A549 (cell line): ENCODE data around the gene ITGBL1. TPM values are rescaled to one million over a fixed set of nuclear protein-coding genes. Genes with fewer than 3 reads are reported as not detected.

Experiments used
- ATAC-seq, 2 experiments: fragments of 200-7000 bp in 1 of 2; fragments of >200 bp in 1 of 2; cut with Nextera tagmentation in 1 of 2; cut with Tn5 transposase in 1 of 2; 3 replicates each; pipeline versions ENCODE4 v1.8.0 to v1.9.1; 2018 to 2020; ENCODE audit warnings: mild to moderate bottlenecking in 1 of 2, moderate library complexity in 1 of 2
- CTCF ChIA-PET: fragments of 300-600 bp; sonication (Branson Sonifier 250); formaldehyde crosslinking; extraction: SDS; loops from one replicate; lab custom pipeline; 2021; ENCODE audit warnings: antibody characterized with exemption, inconsistent platforms; lab: Yijun Ruan, JAX
- POLR2A ChIA-PET: fragments of 350-600 bp; formaldehyde crosslinking; extraction: SDS; loops from one replicate; lab custom pipeline; 2021; ENCODE audit warnings: antibody characterized with exemption, inconsistent platforms; lab: Yijun Ruan, JAX
- DNase-seq, 2 experiments: peaks; one replicate each; pipeline versions ENCODE4 v3.0.0 to v3.0.0-alpha.2; 2011 to 2016; ENCODE audit warnings: low read depth in 1 of 2, low spot score in 1 of 2
- FAIRE-seq: peaks from 2 replicates; lab custom pipeline; 2011; peaks lifted over from hg19 to GRCh38; lab: Jason Lieb, UNC
- H3K27ac ChIP-seq, 2 experiments: fragments of >200 bp; sonication (Bioruptor Twin); formaldehyde crosslinking; 3 replicates each; pipeline ENCODE4 v1.5.1; 2016 to 2017
- H3K4me1 ChIP-seq: fragments of >200 bp; sonication (Bioruptor Twin); formaldehyde crosslinking; 3 replicates; pipeline ENCODE4 v1.6.1; 2016
- H3K4me2 ChIP-seq: fragments of >200 bp; sonication (Bioruptor Twin); formaldehyde crosslinking; 3 replicates; pipeline ENCODE4 v1.6.1; 2016
- H3K4me3 ChIP-seq: fragments of >200 bp; sonication (Bioruptor Twin); formaldehyde crosslinking; 3 replicates; pipeline ENCODE4 v1.5.1; 2016
- H3K9me3 ChIP-seq: fragments of >200 bp; sonication (Bioruptor Twin); formaldehyde crosslinking; 3 replicates; pipeline ENCODE4 v1.6.1; 2016
- ATOH8 ChIP-seq: fragments of 250-450 bp; sonication (Bioruptor Pico); IDR thresholded peaks from 2 replicates; pipeline ENCODE4 v1.5.0; 2020; ENCODE audit warnings: low read depth, mild to moderate bottlenecking, moderate library complexity
- BCL3 ChIP-seq: fragments of >200 bp; sonication (Bioruptor Twin); formaldehyde crosslinking; IDR thresholded peaks from 3 replicates; pipeline ENCODE4 v1.6.1; 2016
- CBX2 ChIP-seq: fragments of 200-600 bp; sonication (generic); IDR thresholded peaks from 2 replicates; pipeline ENCODE4 v1.6.1; 2016; ENCODE audit warnings: low read depth, mild to moderate bottlenecking, borderline replicate concordance
- EHF ChIP-seq: fragments of 250-450 bp; sonication (Bioruptor Pico); IDR thresholded peaks from 2 replicates; pipeline ENCODE4 v1.5.0; 2020; ENCODE audit warnings: mild to moderate bottlenecking
- FOXS1 ChIP-seq: fragments of 250-450 bp; sonication (Bioruptor Pico); IDR thresholded peaks from 2 replicates; pipeline ENCODE4 v1.5.0; 2020; ENCODE audit warnings: mild to moderate bottlenecking, moderate library complexity
- HES2 ChIP-seq: fragments of >200 bp; sonication (Bioruptor Twin); formaldehyde crosslinking; IDR thresholded peaks from 2 replicates; pipeline ENCODE4 v1.6.1; 2016
- HMGXB4 ChIP-seq: fragments of 250-450 bp; sonication (Bioruptor Pico); IDR thresholded peaks from 2 replicates; pipeline ENCODE4 v1.5.0; 2021; ENCODE audit warnings: mild to moderate bottlenecking, moderate library complexity, borderline replicate concordance
- HOXA7 ChIP-seq: fragments of 250-450 bp; sonication (Bioruptor Pico); IDR thresholded peaks from 2 replicates; pipeline ENCODE4 v1.5.0; 2020; ENCODE audit warnings: mild to moderate bottlenecking, moderate library complexity
- HOXB13 ChIP-seq: fragments of 250-450 bp; sonication (Bioruptor Pico); IDR thresholded peaks from 2 replicates; pipeline ENCODE4 v1.5.0; 2020; ENCODE audit warnings: low read depth, mild to moderate bottlenecking, moderate library complexity
- KDM1A ChIP-seq: fragments of 200-600 bp; sonication (generic); IDR thresholded peaks from 2 replicates; pipeline ENCODE4 v1.6.1; 2016; ENCODE audit warnings: low read depth, mild to moderate bottlenecking
- KDM5A ChIP-seq: fragments of 200-600 bp; sonication (generic); IDR thresholded peaks from 2 replicates; pipeline ENCODE4 v1.6.1; 2016; ENCODE audit warnings: antibody characterized with exemption, mild to moderate bottlenecking
- MAZ ChIP-seq: fragments of 150-350 bp; IDR thresholded peaks from 2 replicates; pipeline ENCODE4 v1.6.1; 2014; ENCODE audit warnings: antibody characterized with exemption, low read depth, low read length, borderline replicate concordance
- NFE2L2 ChIP-seq: fragments of 150-350 bp; conservative IDR thresholded peaks from 2 replicates; pipeline ENCODE4 v1.6.1; 2014; ENCODE audit warnings: low read length
- NPAS2 ChIP-seq: fragments of 250-450 bp; sonication (Bioruptor Pico); IDR thresholded peaks from 2 replicates; pipeline ENCODE4 v1.8.0; 2022; ENCODE audit warnings: mild to moderate bottlenecking, moderate library complexity, borderline replicate concordance
- POLR2AphosphoS2 ChIP-seq: conservative IDR thresholded peaks from 2 replicates; pipeline ENCODE4 v1.6.1; 2012; ENCODE audit warnings: low read length, improper control_type of control experiment, inconsistent platforms
- RFX5 ChIP-seq: fragments of 450-650 bp; IDR thresholded peaks from 2 replicates; pipeline ENCODE4 v1.7.1; 2014; ENCODE audit warnings: antibody characterized with exemption, mild to moderate bottlenecking, moderate library complexity
- ZFP36 ChIP-seq: fragments of 450-650 bp; IDR thresholded peaks from 2 replicates; pipeline ENCODE4 v1.6.1; 2014; ENCODE audit warnings: borderline replicate concordance; ENCODE audit not compliant: partially characterized antibody
- WGBS: methylation state at CpG from one replicate; pipeline ENCODE4 v1.1.6; 2017; ENCODE audit errors: missing lambda C conversion rate; 5-methylcytosine and 5-hydroxymethylcytosine counted together
- polyA plus RNA-seq, 4 experiments: library from polyadenylated mRNA; depleted of rRNA in 3 of 4; stranded (reverse); fragments of >200 nt; fragmentation: RNase III in 1 of 4; extraction: RNeasy Plus Mini Kit Qiagen cat#74134 plus additional on column Dnase treatment in 1 of 4; gene quantifications; 2 replicates in 3 of 4; 3 replicates in 1 of 4; pipeline ENCODE4 v1.2.3, GENCODE V29; 2011 to 2017

The ITGBL1 gene
- polyA plus RNA-seq, 2 of the 4 experiments (the other 2 are of a cell fraction), result 0.40 to 1.3 TPM

GRCh38 chr13:101486708-101487437 is 34.4 kb downstream of the ITGBL1 start:
- H3K9me3 ChIP-seq, result no peaks in the 10 kb centered on the region
- no peaks in the 10 kb centered on the region for H3K4me1 ChIP-seq
- FAIRE-seq, result no peak
- POLR2A ChIA-PET, result no interaction called here
- CTCF ChIA-PET, result interaction anchor here (1.5 to 1.7 kb wide), 2 partner anchors 270 to 336 kb away, joined by 3 to 4 read pairs; no protein-coding TSS in a partner anchor
- no peak overlapping the region for H3K27ac ChIP-seq
- no peak overlapping the region for H3K4me2 ChIP-seq
- DNase-seq, result no peak
- ATAC-seq, result no peak
- no peak for TF ChIP-seq FOXS1 (CRISPR knock-in tag)
- TF ChIP-seq HMGXB4, result no peak
- no peak for TF ChIP-seq POLR2AphosphoS2
- TF ChIP-seq HOXB13 (CRISPR knock-in tag), result no peak
- TF ChIP-seq CBX2, result no peak
- TF ChIP-seq MAZ, result no peak
- TF ChIP-seq HOXA7 (CRISPR knock-in tag), result no peak
- TF ChIP-seq KDM5A, result no peak
- no peak for TF ChIP-seq NFE2L2
- TF ChIP-seq RFX5, result no peak
- WGBS, result 74% methylated on average over 1 of the region's 1 CpG
- no peak overlapping the region for H3K4me3 ChIP-seq

- Histone ChIP-seq H3K4me3 (no peak overlapping the region), H3K27ac (no peak overlapping the region), H3K9me3 (no peaks in the 10 kb centered on the region), H3K4me2 (no peak overlapping the region), H3K4me1 (no peaks in the 10 kb centered on the region)
- POLR2A ChIA-PET, result no interaction called here
- DNase-seq (no peak), ATAC-seq (no peak), FAIRE-seq (no peak)
- WGBS, result 92% methylated on average over 4 of the region's 4 CpGs
- no peak for TF ChIP-seq BCL3
- CTCF ChIA-PET, result interaction anchor here (1.5 to 1.8 kb wide), 3 partner anchors 270 to 343 kb away, joined by 3 to 6 read pairs (median 4); no protein-coding TSS in a partner anchor
These were observed 35.0 kb downstream of the ITGBL1 start for GRCh38 chr13:101487438-101487830.

GRCh38 chr13:101488734-101489133 is 36.3 kb downstream of the ITGBL1 start:
- WGBS, result 95% methylated on average over 1 of the region's 1 CpG
- H3K4me3 ChIP-seq, result no peak overlapping the region
- no peak overlapping the region for H3K4me2 ChIP-seq
- ATAC-seq, result no peak
- H3K27ac ChIP-seq, result no peak overlapping the region
- TF ChIP-seq KDM1A, result no peak
- no peak for TF ChIP-seq HES2
- TF ChIP-seq EHF (CRISPR knock-in tag), result no peak
- no peak for TF ChIP-seq NPAS2 (CRISPR knock-in tag)
- TF ChIP-seq ZFP36, result no peak
- TF ChIP-seq ATOH8, result no peak
- TF ChIP-seq, all 56 proteins: peak for 0
- ChIA-PET POLR2A (no interaction called here), CTCF (interaction anchor here (1.5 to 1.8 kb wide), 4 partner anchors 268 to 345 kb away, joined by 3 to 6 read pairs (median 4); no protein-coding TSS in a partner anchor)
- Histone ChIP-seq H3K9me3 (no peaks in the 10 kb centered on the region), H3K4me1 (no peaks in the 10 kb centered on the region)
- DNase-seq (no peak), FAIRE-seq (no peak)
